Measurements from ENCODE around the gene OTUD5. TPM values are rescaled to one million over a fixed set of nuclear protein-coding genes. Genes with fewer than 3 reads are reported as not detected.

OTUD5 gene
- total RNA-seq, 1 donor from 2014 or later = 64.5 TPM

- Mint-ChIP-seq H3K27me3 (ENCODE audit: low read depth) (no peaks in the 10 kb centered on the region), H3K4me1 (peaks cover 29% of the 10 kb centered on the region), H3K27ac (peak overlapping the region; percentile 72), H3K9me3 (peaks cover 10% of the 10 kb centered on the region), H3K36me3 (peaks cover 2% of the 10 kb centered on the region), H3K4me3 (peak overlapping the region; percentile 75)
- TF ChIP-seq CTCF (IDR thresholded peaks at IDR 0.05; ENCODE audit: unreplicated experiment) = no peak
- no peak for DNase-seq (ENCODE audit: low spot score in 2 of 2, unreplicated experiment in 2 of 2)
Observed at GRCh38 chrX:48956728-48957414, 536 bp downstream of the OTUD5 start.

- no peak for DNase-seq (ENCODE audit: low spot score in 2 of 2, unreplicated experiment in 2 of 2)
- TF ChIP-seq CTCF (IDR thresholded peaks at IDR 0.05; ENCODE audit: unreplicated experiment) = no peak
- Mint-ChIP-seq H3K4me1 (no peaks in the 10 kb centered on the region), H3K4me3 (no peak overlapping the region), H3K27me3 (ENCODE audit: low read depth) (no peaks in the 10 kb centered on the region), H3K9me3 (peaks cover 8% of the 10 kb centered on the region), H3K27ac (no peak overlapping the region), H3K36me3 (peaks cover 2% of the 10 kb centered on the region)
Observed at GRCh38 chrX:48948589-48948988, 8.8 kb downstream of the OTUD5 start.

GRCh38 chrX:48945517-48946348, 11.7 kb downstream of the OTUD5 start:
- peaks cover 19% of the 10 kb centered on the region for H3K9me3 Mint-ChIP-seq
- H3K27me3 Mint-ChIP-seq (ENCODE audit: low read depth) = no peaks in the 10 kb centered on the region
- peak overlapping the region; percentile 16 for H3K27ac Mint-ChIP-seq
- peaks cover 5% of the 10 kb centered on the region for H3K36me3 Mint-ChIP-seq
- DNase-seq (ENCODE audit: low spot score in 2 of 2, unreplicated experiment in 2 of 2) = peak in 1 of 2 experiments; percentile 46
- no peaks in the 10 kb centered on the region for H3K4me1 Mint-ChIP-seq
- no peak overlapping the region for H3K4me3 Mint-ChIP-seq
- no peak for TF ChIP-seq CTCF (IDR thresholded peaks at IDR 0.05; ENCODE audit: unreplicated experiment)

- no peaks in the 10 kb centered on the region for H3K27me3 Mint-ChIP-seq (ENCODE audit: low read depth)
- no peak overlapping the region for H3K4me3 Mint-ChIP-seq
- DNase-seq (ENCODE audit: low spot score in 2 of 2, unreplicated experiment in 2 of 2) = no peak
- peaks cover 3% of the 10 kb centered on the region for H3K36me3 Mint-ChIP-seq
- H3K4me1 Mint-ChIP-seq = no peaks in the 10 kb centered on the region
- peaks cover 17% of the 10 kb centered on the region for H3K9me3 Mint-ChIP-seq
- TF ChIP-seq CTCF (IDR thresholded peaks at IDR 0.05; ENCODE audit: unreplicated experiment) = no peak
- no peak overlapping the region for H3K27ac Mint-ChIP-seq
Observed at GRCh38 chrX:48942895-48943294, 14.5 kb downstream of the OTUD5 start.

GRCh38 chrX:48940404-48940955, 16.9 kb downstream of the OTUD5 start:
- no peak for TF ChIP-seq CTCF (IDR thresholded peaks at IDR 0.05; ENCODE audit: unreplicated experiment)
- Mint-ChIP-seq H3K4me1 (no peaks in the 10 kb centered on the region), H3K27me3 (ENCODE audit: low read depth) (no peaks in the 10 kb centered on the region), H3K9me3 (peaks cover 21% of the 10 kb centered on the region), H3K36me3 (peaks cover 3% of the 10 kb centered on the region), H3K4me3 (no peak overlapping the region), H3K27ac (no peak overlapping the region)
- no peak for DNase-seq (ENCODE audit: low spot score in 2 of 2, unreplicated experiment in 2 of 2)

All from mesothelial cell of epicardium (in vitro differentiated cells).